ENCODE results near the gene TAL1.

The TAL1 gene

GRCh38 chr1:47189844-47190508 is 42.0 kb downstream of the TAL1 start, which contains the start of gene PDZK1IP1:
Gene PDZK1IP1, minus strand, starts transcription at chr1:47190036. Its CDS starts 104 bp downstream, at chr1:47189932.
- no peak for DNase-seq (ENCODE audit: low read depth in 4 of 4, low spot score in 1 of 4)

GRCh38 chr1:47188791-47189785 is 42.9 kb downstream of the TAL1 start:
- DNase-seq (ENCODE audit: low read depth in 4 of 4, low spot score in 1 of 4): no peak

GRCh38 chr1:47187926-47188250 is 44.1 kb downstream of the TAL1 start:
- no peak for DNase-seq (ENCODE audit: low read depth in 4 of 4, low spot score in 1 of 4)

GRCh38 chr1:47187231-47187925 is 44.6 kb downstream of the TAL1 start:
- DNase-seq (ENCODE audit: low read depth in 4 of 4, low spot score in 1 of 4): no peak

GRCh38 chr1:47186267-47187185 is 45.5 kb downstream of the TAL1 start:
- DNase-seq (ENCODE audit: low read depth in 4 of 4, low spot score in 1 of 4): no peak

GRCh38 chr1:47184822-47185677 is 47.0 kb downstream of the TAL1 start:
- DNase-seq (ENCODE audit: low read depth in 4 of 4, low spot score in 1 of 4): no peak

GRCh38 chr1:47184090-47184821 is 47.8 kb downstream of the TAL1 start:
- DNase-seq (ENCODE audit: low read depth in 4 of 4, low spot score in 1 of 4): no peak

- DNase-seq (ENCODE audit: low read depth in 4 of 4, low spot score in 1 of 4): no peak
These were observed 48.5 kb downstream of the TAL1 start for GRCh38 chr1:47183308-47184089.

- DNase-seq (ENCODE audit: low read depth in 4 of 4, low spot score in 1 of 4): no peak
These were observed 49.3 kb downstream of the TAL1 start for GRCh38 chr1:47182676-47183235.

GRCh38 chr1:47181955-47182675 is 49.9 kb downstream of the TAL1 start:
- DNase-seq (ENCODE audit: low read depth in 4 of 4, low spot score in 1 of 4): no peak

- no peak for DNase-seq (ENCODE audit: low read depth in 4 of 4, low spot score in 1 of 4)
These were observed 50.7 kb downstream of the TAL1 start for GRCh38 chr1:47181095-47181954.

GRCh38 chr1:47180603-47181094 is 51.4 kb downstream of the TAL1 start:
- DNase-seq (ENCODE audit: low read depth in 4 of 4, low spot score in 1 of 4): no peak

GRCh38 chr1:47179988-47180563 is 51.9 kb downstream of the TAL1 start:
- DNase-seq (ENCODE audit: low read depth in 4 of 4, low spot score in 1 of 4): no peak

- peak; percentile 38 to 73 (median 58) for DNase-seq (ENCODE audit: low read depth in 4 of 4, low spot score in 1 of 4)
These were observed 52.7 kb downstream of the TAL1 start for GRCh38 chr1:47179017-47179987.

- no peak for DNase-seq (ENCODE audit: low read depth in 4 of 4, low spot score in 1 of 4)
These were observed 53.4 kb downstream of the TAL1 start for GRCh38 chr1:47178654-47179016.
